Right atrium auricular region (tissue), 2 donors: ENCODE results near the gene NDUFB4. TPM values are rescaled to one million over a fixed set of nuclear protein-coding genes. Genes with fewer than 3 reads are reported as not detected.

Experiments used
- DNase-seq: peaks from one replicate; pipeline ENCODE4 v3.0.0-alpha.2; 2019; ENCODE audit warnings: low spot score
- H3K27ac ChIP-seq, 2 donors: fragments of 200-600 bp; sonication (generic); 1 replicate in 1 of 2; 2 replicates in 1 of 2; pipeline ENCODE4 v1.5.1; 2016 to 2019
- H3K27me3 ChIP-seq, 2 donors: fragments of 200-600 bp; sonication (generic); one replicate each; pipeline versions ENCODE4 v1.5.1 to v1.6.0; 2017 to 2019
- H3K36me3 ChIP-seq: fragments of 200-600 bp; sonication (generic); one replicate; pipeline ENCODE4 v1.5.1; 2016
- H3K4me1 ChIP-seq, 2 donors: fragments of 200-600 bp; sonication (generic); one replicate each; pipeline versions ENCODE4 v1.5.1 to v1.6.0; 2017 to 2019
- H3K4me3 ChIP-seq, 2 donors: fragments of 200-600 bp; sonication (generic); 1 replicate in 1 of 2; 2 replicates in 1 of 2; pipeline ENCODE4 v1.5.1; 2017 to 2019; ENCODE audit warnings: mild to moderate bottlenecking in 1 of 2, moderate library complexity in 1 of 2
- H3K9me3 ChIP-seq, 2 donors: fragments of 200-600 bp; sonication (generic); one replicate each; pipeline ENCODE4 v1.5.1; 2019
- total RNA-seq, 2 donors: library from RNA; depleted of rRNA; stranded (reverse); fragments of >200 nt; gene quantifications; one replicate each; pipeline ENCODE4 v1.1.0, GENCODE V29; 2016
- TF ChIP-seq, protein P1 (sequence below), 2 donors: fragments of 200-600 bp; sonication (generic); IDR thresholded peaks; one replicate each; pipeline ENCODE4 v1.5.1; 2019; ENCODE audit warnings: antibody characterized with exemption in 2 of 2

The NDUFB4 gene
- total RNA-seq, 2 donors from 2014 or later, result 244 to 274 TPM

DNA sequence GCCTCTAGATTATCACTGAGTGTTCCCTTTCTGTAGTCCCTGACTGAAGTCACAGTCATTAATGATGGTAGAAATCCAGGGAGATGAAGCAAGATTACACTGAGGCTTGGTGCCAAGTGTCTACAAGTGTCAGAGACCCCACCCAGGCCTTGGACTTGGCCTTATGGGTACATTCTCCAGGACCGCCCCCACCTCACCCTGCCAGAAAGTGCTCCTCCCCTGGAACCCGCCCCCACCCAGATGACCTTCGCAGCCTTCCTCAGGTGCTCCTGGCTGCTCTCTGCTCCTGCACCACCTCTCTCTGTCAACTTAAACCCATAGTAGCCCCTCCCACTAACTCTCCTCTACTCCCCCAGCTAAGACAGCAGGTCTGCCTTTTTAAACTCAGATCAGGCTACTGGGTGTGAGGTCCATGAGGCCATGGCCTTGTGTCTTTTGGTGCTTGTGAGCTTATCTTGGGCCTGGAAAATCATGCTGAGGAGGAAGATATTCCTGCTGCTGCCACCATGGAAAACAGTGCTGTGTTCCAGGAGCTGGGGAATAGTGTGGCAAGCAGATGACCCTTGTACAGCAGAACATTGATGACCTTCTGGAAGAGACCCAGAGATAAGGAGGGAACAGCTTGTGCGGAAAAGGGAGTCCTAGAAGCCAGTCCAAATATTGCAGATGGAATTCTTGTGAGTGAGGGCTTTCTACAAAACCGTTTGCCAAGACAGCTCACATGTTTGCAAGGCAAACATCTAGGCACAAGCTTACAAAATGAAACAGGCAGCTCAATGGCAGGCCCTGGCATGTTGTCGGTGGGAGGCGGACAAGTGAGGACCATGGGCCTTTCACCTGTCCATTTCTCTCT is 40.3 kb upstream of the NDUFB4 start:
- Histone ChIP-seq H3K4me3 (no peak overlapping the region), H3K9me3 (no peaks in the 10 kb centered on the region), H3K27me3 (no peaks in the 10 kb centered on the region), H3K4me1 (peaks cover 0 to 90% of the 10 kb centered on the region in 2 donors), H3K36me3 (no peaks in the 10 kb centered on the region), H3K27ac (peak overlapping the region; percentile 86 to 92)
- DNase-seq, result peak; percentile 87
- TF ChIP-seq, protein P1, sequence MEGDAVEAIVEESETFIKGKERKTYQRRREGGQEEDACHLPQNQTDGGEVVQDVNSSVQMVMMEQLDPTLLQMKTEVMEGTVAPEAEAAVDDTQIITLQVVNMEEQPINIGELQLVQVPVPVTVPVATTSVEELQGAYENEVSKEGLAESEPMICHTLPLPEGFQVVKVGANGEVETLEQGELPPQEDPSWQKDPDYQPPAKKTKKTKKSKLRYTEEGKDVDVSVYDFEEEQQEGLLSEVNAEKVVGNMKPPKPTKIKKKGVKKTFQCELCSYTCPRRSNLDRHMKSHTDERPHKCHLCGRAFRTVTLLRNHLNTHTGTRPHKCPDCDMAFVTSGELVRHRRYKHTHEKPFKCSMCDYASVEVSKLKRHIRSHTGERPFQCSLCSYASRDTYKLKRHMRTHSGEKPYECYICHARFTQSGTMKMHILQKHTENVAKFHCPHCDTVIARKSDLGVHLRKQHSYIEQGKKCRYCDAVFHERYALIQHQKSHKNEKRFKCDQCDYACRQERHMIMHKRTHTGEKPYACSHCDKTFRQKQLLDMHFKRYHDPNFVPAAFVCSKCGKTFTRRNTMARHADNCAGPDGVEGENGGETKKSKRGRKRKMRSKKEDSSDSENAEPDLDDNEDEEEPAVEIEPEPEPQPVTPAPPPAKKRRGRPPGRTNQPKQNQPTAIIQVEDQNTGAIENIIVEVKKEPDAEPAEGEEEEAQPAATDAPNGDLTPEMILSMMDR (IDR thresholded peaks at IDR 0.05), result no peak

- Histone ChIP-seq H3K27ac (peak overlapping the region; percentile 86 to 92), H3K4me1 (peaks cover 0 to 86% of the 10 kb centered on the region in 2 donors)
- TF ChIP-seq, protein P1 (IDR thresholded peaks at IDR 0.05), result no peak
Observed at GRCh38 chr3:120557115-120557514, 39.0 kb upstream of the NDUFB4 start.

DNA sequence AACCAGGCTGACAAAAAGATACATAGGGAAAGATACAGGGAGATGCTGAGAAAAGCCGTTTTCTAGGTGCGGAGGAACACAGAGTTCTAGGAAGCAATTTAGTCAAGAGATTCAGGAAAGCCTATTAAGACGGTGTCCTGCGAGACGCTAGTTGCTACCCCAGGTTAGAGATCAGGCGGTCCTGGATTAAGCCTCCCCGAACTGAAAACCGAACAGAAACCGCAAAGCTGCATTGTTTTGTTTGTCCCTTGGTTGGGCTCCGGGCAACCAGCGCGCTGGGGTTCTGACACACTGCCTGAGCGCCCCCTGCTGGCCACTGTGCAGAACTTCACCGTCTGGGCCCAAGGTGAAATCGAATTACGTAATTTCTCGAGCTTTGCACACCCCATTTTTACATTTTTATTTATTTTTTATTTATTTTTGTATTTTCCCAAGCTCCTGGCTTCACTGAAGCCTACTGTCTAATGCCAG is 37.3 kb upstream of the NDUFB4 start:
- Histone ChIP-seq H3K36me3 (no peaks in the 10 kb centered on the region), H3K9me3 (no peaks in the 10 kb centered on the region), H3K27me3 (no peaks in the 10 kb centered on the region), H3K27ac (peak overlapping the region; percentile 86 to 92), H3K4me3 (peak overlapping the region; percentile 21 to 50), H3K4me1 (peaks cover 0 to 70% of the 10 kb centered on the region in 2 donors)
- TF ChIP-seq, protein P1 (IDR thresholded peaks at IDR 0.05), result peak; percentile 96 to 100
- DNase-seq, result peak; percentile 94

More at GRCh38 chr3:120557115-120557514, 39.0 kb upstream of the NDUFB4 start:
- Histone ChIP-seq H3K27me3 (no peaks in the 10 kb centered on the region), H3K9me3 (no peaks in the 10 kb centered on the region), H3K36me3 (no peaks in the 10 kb centered on the region), H3K4me3 (no peak overlapping the region)
- no peak for DNase-seq

GRCh38 chr3:120559242-120560061 is 36.7 kb upstream of the NDUFB4 start:
- H3K4me3 ChIP-seq, result peak overlapping the region; percentile 12 to 50
- no peak for DNase-seq
- no peaks in the 10 kb centered on the region for H3K27me3 ChIP-seq
- TF ChIP-seq, protein P1 (IDR thresholded peaks at IDR 0.05), result peak in 1 of 2 donors; percentile 42
- no peaks in the 10 kb centered on the region for H3K36me3 ChIP-seq
- peaks cover 0 to 67% of the 10 kb centered on the region in 2 donors for H3K4me1 ChIP-seq
- H3K9me3 ChIP-seq, result no peaks in the 10 kb centered on the region
- H3K27ac ChIP-seq, result peak overlapping the region; percentile 86 to 92

GRCh38 chr3:120560304-120561250 is 35.6 kb upstream of the NDUFB4 start:
- peak overlapping the region; percentile 86 to 92 for H3K27ac ChIP-seq
- H3K4me1 ChIP-seq, result peaks cover 0 to 55% of the 10 kb centered on the region in 2 donors
- no peaks in the 10 kb centered on the region for H3K36me3 ChIP-seq

More at GRCh38 chr3:120560304-120561250, 35.6 kb upstream of the NDUFB4 start:
- H3K27me3 ChIP-seq, result no peaks in the 10 kb centered on the region
- no peak for DNase-seq
- H3K9me3 ChIP-seq, result no peaks in the 10 kb centered on the region
- TF ChIP-seq, protein P1 (IDR thresholded peaks at IDR 0.05), result no peak
- no peak overlapping the region for H3K4me3 ChIP-seq
